ENCODE measurements around the gene LEKR1.

Gene LEKR1

GRCh38 chr3:157086060-157086750 is 260.1 kb downstream of the LEKR1 start:
- no peak for DNase-seq

GRCh38 chr3:157086775-157087174 is 260.6 kb downstream of the LEKR1 start:
- no peak for DNase-seq

DNA sequence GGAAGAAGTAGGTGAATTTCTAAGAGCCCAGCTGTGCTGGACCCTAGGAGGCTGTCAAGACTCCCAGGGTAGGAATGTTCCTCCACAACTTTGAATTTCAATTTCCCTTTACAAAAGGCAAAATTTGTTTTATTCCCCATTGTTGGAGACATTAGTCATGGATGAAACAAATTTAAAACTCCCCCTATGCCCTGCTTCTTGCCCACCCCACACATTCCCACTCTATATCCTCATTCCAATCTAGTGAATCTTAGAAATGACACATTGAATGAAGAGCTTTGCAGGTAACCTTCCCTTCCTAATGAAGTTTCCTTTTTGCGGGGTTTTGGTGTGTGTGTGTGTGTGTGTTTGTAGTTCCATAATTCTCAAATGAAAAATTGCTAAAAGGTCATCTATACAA is 261.2 kb downstream of the LEKR1 start:
- no peak for DNase-seq

- no peak for DNase-seq
Observed at GRCh38 chr3:157087780-157088600, 261.8 kb downstream of the LEKR1 start.

DNA sequence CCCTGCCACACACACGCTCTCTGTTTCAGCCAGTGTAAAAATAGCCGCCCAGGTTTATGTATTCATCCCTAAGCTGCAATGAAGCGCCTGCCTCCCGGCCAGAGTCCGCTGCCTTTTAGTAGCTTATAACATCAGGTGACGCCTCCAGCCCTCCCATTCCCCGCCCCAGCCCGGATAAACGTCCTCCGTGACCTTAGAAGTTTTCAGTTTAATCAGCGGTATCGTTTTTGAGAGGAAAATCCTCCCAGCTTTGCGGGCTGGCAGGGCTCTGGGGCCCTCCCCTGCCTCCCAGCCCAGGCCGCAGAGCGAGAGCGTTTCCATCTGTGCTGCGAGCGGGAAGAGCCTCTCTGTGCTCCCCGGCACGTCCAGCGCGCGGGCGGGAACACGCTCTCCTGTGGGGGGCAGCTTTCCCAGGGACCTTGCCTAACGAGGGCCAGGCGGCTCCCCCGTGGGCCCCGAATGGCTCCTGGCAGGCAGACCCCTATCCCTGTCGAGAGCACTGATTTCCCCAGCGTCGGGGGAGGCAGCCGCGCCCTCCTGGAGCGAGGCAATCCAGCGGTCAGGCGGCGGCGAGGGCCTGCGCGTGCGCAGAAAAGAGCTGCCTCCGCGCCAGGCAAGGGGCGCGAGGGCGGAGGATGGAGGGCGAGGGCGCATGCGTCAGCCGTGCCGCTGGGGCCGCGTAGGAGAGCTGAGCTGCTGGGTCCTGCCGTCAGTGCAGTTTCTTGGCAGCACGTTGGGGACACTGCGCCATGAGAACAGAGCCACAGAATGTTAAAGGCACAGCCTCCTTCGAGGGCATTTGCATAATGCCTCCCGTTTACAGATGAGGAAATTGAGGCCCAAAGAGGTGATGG is 262.7 kb downstream of the LEKR1 start:
- DNase-seq: no peak

- DNase-seq: no peak
Observed at GRCh38 chr3:157089455-157090221, 263.5 kb downstream of the LEKR1 start.

DNA sequence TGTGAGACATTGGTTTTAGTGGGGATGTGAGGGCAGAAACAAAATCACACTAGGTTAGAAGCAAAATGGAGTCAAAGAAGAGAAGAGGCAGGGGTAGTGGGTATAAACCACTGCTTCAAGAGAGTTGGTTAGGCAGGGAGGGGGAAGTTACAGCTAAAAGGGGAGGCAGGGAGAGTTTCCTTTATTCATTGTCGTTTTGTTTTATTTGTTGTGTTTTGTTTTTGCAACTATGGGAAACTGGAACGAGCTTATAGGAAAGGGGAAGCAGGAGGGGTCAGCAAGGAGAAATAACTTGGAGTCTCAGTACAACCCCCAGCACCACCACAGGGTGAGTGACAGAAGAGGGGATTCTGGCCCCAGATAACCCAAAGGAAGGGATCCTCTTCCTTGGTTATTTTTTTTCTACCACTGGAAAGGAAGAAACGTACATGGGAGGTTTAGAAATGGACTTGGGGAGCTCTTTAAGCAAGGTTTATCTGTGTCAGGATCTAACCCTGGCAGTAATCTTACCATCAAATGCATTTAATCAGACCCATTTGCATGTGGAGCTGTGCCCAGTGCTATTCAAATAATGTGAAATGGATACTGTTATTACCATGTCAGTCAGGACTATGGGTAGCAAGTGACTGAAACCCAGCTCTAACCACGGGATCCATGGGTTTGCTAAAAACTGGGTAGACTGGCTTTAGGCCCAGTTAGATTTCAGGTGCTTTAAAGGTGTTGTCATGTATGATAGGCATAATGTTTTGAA is 265.1 kb downstream of the LEKR1 start:
- DNase-seq: no peak

DNA sequence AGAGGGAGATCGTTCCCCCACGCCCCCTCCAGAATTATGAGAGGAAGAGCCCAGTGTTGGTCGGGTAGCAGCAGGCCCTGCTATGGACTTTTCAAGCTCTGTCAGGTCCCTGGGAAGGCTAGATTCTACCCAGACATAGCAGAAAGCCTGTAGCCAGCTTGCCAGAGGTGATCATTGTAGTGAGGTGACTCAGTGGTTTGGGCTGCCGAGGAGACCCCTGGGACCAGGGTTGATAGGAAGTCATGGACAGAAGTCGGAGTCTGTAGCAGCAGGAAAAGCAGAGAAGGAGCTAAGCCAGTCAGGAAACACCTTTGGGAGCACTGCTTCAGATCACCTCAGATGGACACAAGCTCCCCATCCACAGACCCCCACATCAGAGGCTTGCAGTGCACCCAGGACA is 266.1 kb downstream of the LEKR1 start:
- no peak for DNase-seq

GRCh38 chr3:157093096-157093495 is 266.9 kb downstream of the LEKR1 start:
- no peak for DNase-seq

- DNase-seq: no peak
Observed at GRCh38 chr3:157094301-157094700, 268.1 kb downstream of the LEKR1 start.

- no peak for DNase-seq
Observed at GRCh38 chr3:157094751-157095480, 268.8 kb downstream of the LEKR1 start.

Measured in SW 1271 (cell line).